Measurements from ENCODE around the gene DGKD. TPM values are rescaled to one million over a fixed set of nuclear protein-coding genes. Genes with fewer than 3 reads are reported as not detected.

DGKD gene
- total and polyA plus RNA-seq, 10 of the 15 experiments (the other 5 are each of a cell fraction or from before 2014, with no cell fraction given): 2.7 to 81.9 (median 27.0) TPM

- no peak for TF ChIP-seq CEBPZ (IDR thresholded peaks at IDR 0.05; ENCODE audit: low read depth, low read length)
- TF ChIP-seq USF1 (IDR thresholded peaks at IDR 0.05; ENCODE audit: borderline replicate concordance, extremely low read length, insufficient read depth, low read depth, low read length): no peak
- no peak for TF ChIP-seq MEF2B (IDR thresholded peaks at IDR 0.05; ENCODE audit: partially characterized antibody, poor library complexity, severe bottlenecking)
- no peak for TF ChIP-seq RBBP5 (conservative IDR thresholded peaks at IDR 0.05)
- no peak for TF ChIP-seq SMC3 (IDR thresholded peaks at IDR 0.05; ENCODE audit: borderline replicate concordance, low read length)
- no peak for TF ChIP-seq MTA2 (IDR thresholded peaks at IDR 0.05; ENCODE audit: low read depth)
These were observed 112.8 kb downstream of the DGKD start (continued) for GRCh38 chr2:233466991-233467603.

- Histone ChIP-seq H2AFZ (ENCODE audit: control insufficient read depth, low read depth, low read length) (no peak overlapping the region), H3K4me1 (ENCODE audit: control insufficient read depth, insufficient read depth, low read length) (no peaks in the 10 kb centered on the region), H3K27ac (ENCODE audit: control insufficient read depth, insufficient read depth) (no peak overlapping the region), H3K36me3 (ENCODE audit: control insufficient read depth in 2 of 2, insufficient read depth in 2 of 2, low read length in 1 of 2) (peaks cover 10 to 26% of the 10 kb centered on the region in 2 experiments), H4K20me1 (ENCODE audit: control insufficient read depth, insufficient read depth) (no peaks in the 10 kb centered on the region), H3K79me2 (ENCODE audit: control insufficient read depth, insufficient read depth, low read length) (no peaks in the 10 kb centered on the region), H3K27me3 (replicated peaks in 1 of 2; ENCODE audit: control insufficient read depth in 2 of 2, insufficient read depth in 2 of 2, low read length in 1 of 2) (no peaks in the 10 kb centered on the region), H3K9me3 (replicated peaks; ENCODE audit: control insufficient read depth, insufficient read depth, low read length) (no peaks in the 10 kb centered on the region), H3K4me3 (no peak overlapping the region), H3K9ac (ENCODE audit: control insufficient read depth, insufficient read depth, low read length) (no peak overlapping the region), H3K4me2 (ENCODE audit: control insufficient read depth, insufficient read depth) (no peak overlapping the region)
- TF ChIP-seq NBN (IDR thresholded peaks at IDR 0.05): no peak
- no peak for TF ChIP-seq POLR2AphosphoS2 (IDR thresholded peaks at IDR 0.05; ENCODE audit: low read depth, low read length)
- no peak for TF ChIP-seq NKRF (conservative IDR thresholded peaks at IDR 0.05)
- no peak for TF ChIP-seq WRNIP1 (IDR thresholded peaks at IDR 0.05; ENCODE audit: borderline replicate concordance, low read depth, low read length)
- 0 out of 6 replicates have a peak, but pooled peaks of 1 of the 3 experiments have one; percentile 5 for TF ChIP-seq CTCF (IDR thresholded peaks at IDR 0.05 in 2 of 3, conservative IDR thresholded peaks at IDR 0.05 in 1 of 3; ENCODE audit: control insufficient read depth in 2 of 3, extremely low read depth in 1 of 3, insufficient read depth in 1 of 3, low read depth in 3 of 3, low read length in 3 of 3)
- intact Hi-C loops (cut with micrococcal nuclease; ENCODE audit: unreplicated experiment): no loop called here
- no peak for FAIRE-seq
- no TSS peak for BruUV-seq (replicated peaks)
- ChIA-PET RAD21 (ENCODE audit: unreplicated experiment) (no interaction called here), SMC1A (ENCODE audit: uncharacterized antibody, unreplicated experiment) (no interaction called here), CTCF (no interaction called here), POLR2A (no interaction called here)
- in situ Hi-C loops (cut with MboI): no loop called here
- no peak for DNase-seq (ENCODE audit: low read depth, low spot score)
- WGBS (ENCODE audit: insufficient coverage, insufficient replicate concordance, low lambda C conversion rate, missing lambda C conversion rate): 97% methylated on average over 22 of the region's 22 CpGs
- ATAC-seq: no peak
These were observed 113.9 kb downstream of the DGKD start for GRCh38 chr2:233468047-233468740.
